Dermis lymphatic vessel endothelial cell (primary cell): ENCODE data around the gene ZSCAN20. TPM values are rescaled to one million over a fixed set of nuclear protein-coding genes. Genes with fewer than 3 reads are reported as not detected.

Source experiments
- total RNA-seq: library from RNA; depleted of rRNA; stranded (reverse); fragments of >200 nt; gene quantifications from 2 replicates; pipeline ENCODE4 v1.2.1, GENCODE V29; 2014

Gene ZSCAN20
- 6.6 and 7.6 TPM in 2 replicates for total RNA-seq

GRCh38 chr1:33472269-33472980 is at the start of gene ZSCAN20:
TSS of gene ZSCAN20 (plus strand) at chr1:33472645. CDS start at chr1:33479289, 6,644 bp downstream.

DNA sequence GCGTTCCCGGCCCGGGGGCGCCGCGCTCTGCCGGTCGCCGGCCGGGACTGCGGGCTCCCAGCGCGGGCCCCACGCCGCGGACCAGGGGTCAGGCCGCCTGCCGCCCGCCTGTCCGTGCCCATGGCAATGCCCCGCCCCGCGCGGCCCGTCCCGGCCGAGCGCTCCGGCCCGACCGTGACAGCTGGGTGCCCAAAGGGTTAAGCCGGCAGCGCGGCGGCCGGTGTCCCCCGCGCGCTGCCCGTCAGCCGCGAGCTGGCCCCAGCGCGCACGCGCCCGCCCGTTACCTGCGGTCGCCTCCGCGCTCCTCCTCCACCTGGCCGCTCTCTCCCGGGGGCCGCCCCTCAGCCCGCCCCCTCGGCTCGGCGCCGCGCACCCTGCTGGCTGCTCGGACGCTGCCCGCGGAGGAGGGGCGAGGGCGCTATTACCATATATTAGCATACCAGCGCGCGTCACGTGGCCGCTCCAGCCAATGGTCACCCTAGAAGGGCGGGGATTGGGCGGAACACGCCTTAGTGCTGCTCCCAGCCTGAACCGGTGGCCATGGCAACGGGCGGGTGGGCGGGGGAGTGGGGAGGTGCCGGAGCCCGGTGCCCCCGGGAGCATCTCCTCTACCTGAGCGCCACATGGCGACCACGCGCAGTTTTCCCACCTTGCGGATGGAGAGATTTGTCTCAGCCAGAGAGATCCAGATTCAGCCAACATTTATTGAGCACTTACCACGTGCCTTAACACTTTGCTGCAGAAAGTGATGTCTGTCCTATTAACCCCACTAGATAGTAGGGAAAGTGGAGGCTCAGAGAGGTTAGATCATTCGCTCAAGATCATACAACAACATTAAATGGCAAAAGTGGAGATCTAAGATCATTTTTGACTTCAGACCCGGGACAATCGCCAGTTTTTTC is 41.5 kb upstream of the ZSCAN20 start, which contains the start of gene PHC2:
Gene PHC2 (minus strand): TSS at position 404 of the 902 bp plus-strand sequence. CDS start 55,556 bp downstream, outside the sequence.

Other genes starting within 250 kb of the ZSCAN20 start
- gene ZNF362, start 216.2 kb upstream of the ZSCAN20 start, total RNA-seq: 6.3 and 7.2 TPM in 2 replicates
- gene A3GALT2, start 151.5 kb upstream of the ZSCAN20 start, total RNA-seq: 0.09 TPM in 1 of 2 replicates, not detected in the other
- gene PHC2, start 41.5 kb upstream of the ZSCAN20 start, total RNA-seq: 74.0 and 110 TPM in 2 replicates